Lung microvascular endothelial cell (primary cell): ENCODE measurements around the gene NEFH. TPM values are rescaled to one million over a fixed set of nuclear protein-coding genes. Genes with fewer than 3 reads are reported as not detected.
A peak's percentile ranks its signal among the peaks of the same experiment; 100 is the strongest.

Experiments used
- DNase-seq, 2 donors: peaks; one replicate each; pipeline versions ENCODE4 v3.0.0 to v3.0.0-alpha.2; 2010; ENCODE audit warnings: low read depth in 2 of 2
- total RNA-seq: library from RNA; depleted of rRNA; stranded (reverse); fragments of >200 nt; gene quantifications from 2 replicates; pipeline ENCODE4 v1.2.1, GENCODE V29; 2014

NEFH gene
- total RNA-seq, 1 donor from 2014 or later: not detected

GRCh38 chr22:29491012-29491411 is 11.0 kb downstream of the NEFH start:
- DNase-seq: no peak

DNA sequence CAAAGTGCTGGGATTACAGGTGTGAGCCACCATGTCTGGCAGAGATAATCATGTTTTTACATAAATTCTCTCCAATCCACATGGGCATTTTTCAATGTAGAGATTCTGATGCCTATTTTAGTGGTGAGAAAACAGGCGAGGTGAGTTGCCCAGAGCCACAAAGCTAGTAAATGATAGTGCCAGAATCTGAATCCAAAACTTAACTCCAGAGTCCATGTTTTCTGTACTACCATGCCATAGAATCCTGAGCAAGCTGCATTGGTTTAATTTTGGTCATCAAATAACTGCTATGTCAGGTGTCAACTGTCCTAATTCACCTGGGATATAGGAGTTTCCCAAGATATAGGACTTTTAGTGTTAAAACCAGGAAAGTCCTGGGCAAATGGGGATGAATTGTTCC is 13.6 kb downstream of the NEFH start:
- DNase-seq: no peak

DNA sequence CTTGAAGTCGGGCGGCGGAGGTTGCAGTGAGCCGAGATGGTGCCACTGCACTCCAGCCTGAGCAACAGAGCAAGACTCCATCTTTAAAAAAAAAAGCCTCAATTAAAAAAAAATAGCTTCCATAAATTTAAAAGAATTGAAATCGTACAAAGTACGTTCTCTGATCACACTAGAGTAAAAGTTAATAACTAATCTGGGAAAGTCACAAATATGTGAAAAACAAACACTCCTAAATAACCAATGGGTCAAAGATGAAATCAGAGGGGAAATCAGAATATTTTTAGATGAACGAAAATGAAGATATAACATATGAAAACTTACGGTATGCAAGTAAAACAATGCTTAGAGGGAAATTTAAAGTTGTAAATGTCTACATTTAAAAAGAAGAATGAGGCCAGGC is 19.8 kb downstream of the NEFH start:
- DNase-seq: no peak

DNA sequence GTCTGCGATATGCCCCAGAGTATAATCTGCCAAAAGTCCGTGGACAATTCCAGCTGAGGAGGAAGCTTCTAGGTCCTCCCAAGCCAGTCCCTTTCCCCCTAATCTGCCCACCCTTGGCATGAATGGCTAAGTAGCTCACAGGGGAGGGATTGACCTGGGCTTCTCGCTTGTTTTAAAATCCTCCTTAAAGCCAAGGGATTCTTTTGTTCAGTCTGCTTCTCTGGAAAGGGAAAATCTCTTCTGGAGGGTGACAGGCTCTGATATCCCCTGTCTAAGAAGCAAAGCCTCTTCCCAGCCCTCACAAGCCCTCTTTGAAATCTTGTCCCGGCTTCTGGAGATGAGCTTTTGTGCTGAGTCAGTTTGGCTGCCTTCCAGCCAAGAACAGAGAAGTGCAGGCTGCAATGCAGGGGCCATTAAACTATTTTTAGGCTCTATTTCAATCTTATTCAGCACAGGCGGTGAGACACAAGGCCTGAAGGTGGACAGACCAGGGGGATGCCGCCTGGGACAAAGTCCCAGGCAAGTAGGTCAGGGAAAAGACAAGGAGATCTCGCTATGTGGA is 23.9 kb downstream of the NEFH start:
- peak in 1 of 2 donors; percentile 39 for DNase-seq

GRCh38 chr22:29509298-29509697 is 29.3 kb downstream of the NEFH start:
- DNase-seq: no peak

GRCh38 chr22:29509815-29510214 is 29.8 kb downstream of the NEFH start:
- no peak for DNase-seq

DNA sequence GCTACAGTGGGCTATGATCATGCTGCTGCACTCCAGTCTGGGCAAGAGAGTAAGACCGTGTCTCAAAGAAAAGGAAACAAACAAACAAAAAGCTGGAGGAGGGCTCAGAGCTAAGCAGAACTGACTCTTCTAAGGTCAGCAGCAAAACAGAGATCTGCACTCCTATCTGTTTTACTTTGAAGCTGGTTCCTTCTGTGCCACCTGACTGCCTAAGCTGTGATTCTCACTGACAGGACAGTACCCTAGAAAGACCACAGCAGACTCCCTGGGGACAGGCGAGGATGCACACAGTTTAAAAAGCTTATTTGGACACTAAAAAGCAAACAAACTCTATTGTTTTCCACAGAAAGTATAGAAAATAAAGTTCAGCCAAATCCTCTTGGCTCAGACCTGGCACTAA is 30.5 kb downstream of the NEFH start:
- no peak for DNase-seq

- no peak for DNase-seq
These were observed 31.3 kb downstream of the NEFH start for GRCh38 chr22:29511126-29511862.

DNA sequence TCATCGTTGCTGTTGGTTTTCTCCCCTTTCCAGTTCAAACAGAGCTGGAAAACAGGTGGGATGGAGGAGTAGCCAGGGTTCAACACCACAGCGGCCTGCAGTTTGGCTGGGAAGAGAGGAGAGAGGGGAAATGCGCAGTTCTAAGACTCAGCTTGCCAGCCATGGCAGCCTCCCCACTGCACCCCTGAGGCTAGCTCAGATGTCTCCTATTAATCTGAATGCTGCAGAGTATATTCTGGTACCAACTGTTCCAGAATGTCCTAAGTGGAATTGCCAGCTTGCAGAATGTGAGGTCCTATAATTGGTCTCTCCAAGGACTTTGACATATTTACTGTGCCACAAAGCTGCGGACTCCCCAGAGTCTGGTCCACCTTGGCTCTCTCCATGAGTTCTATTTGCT is 32.0 kb downstream of the NEFH start:
- DNase-seq: no peak

DNA sequence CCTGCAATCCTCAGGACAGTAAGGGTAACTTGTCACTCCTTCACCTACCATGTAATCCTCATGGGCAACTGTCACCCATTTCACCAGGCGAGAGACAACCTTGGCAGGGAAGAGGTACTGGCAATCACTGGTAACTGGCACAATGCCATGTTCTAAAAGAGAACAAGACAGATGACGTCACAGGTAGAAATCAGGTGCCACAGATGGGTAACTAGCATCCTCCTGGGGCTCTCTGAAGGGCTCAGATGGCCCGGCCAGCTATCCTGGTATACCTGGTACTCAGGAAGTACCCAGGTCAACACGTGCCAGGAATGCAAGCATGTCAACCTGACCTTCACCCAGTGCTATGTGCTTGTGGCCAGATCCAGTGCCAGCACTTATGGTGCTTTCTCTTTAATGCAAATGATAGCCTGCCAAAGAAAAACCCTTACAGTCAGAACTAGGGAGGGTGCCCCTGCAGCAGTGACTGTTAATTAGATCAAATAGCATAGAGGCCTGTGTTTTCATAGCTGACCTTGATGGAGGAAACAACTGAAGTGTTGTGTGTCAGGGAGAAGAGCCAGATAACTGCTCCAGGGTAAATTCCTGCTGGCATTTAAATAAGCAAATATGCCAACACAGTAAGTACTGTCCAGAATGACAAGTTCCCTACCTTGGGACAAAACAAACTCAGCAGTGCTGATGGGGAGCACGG is 37.3 kb downstream of the NEFH start:
- no peak for DNase-seq

GRCh38 chr22:29518427-29518826 is 38.4 kb downstream of the NEFH start:
- no peak for DNase-seq

GRCh38 chr22:29519996-29520395 is 40.0 kb downstream of the NEFH start:
- DNase-seq: no peak

- peak; percentile 52 to 93 for DNase-seq
These were observed 40.8 kb downstream of the NEFH start for GRCh38 chr22:29520851-29521250.

- DNase-seq: no peak
These were observed 41.5 kb downstream of the NEFH start for GRCh38 chr22:29521526-29521925.

GRCh38 chr22:29523761-29524160 is 43.7 kb downstream of the NEFH start:
- DNase-seq: no peak

DNA sequence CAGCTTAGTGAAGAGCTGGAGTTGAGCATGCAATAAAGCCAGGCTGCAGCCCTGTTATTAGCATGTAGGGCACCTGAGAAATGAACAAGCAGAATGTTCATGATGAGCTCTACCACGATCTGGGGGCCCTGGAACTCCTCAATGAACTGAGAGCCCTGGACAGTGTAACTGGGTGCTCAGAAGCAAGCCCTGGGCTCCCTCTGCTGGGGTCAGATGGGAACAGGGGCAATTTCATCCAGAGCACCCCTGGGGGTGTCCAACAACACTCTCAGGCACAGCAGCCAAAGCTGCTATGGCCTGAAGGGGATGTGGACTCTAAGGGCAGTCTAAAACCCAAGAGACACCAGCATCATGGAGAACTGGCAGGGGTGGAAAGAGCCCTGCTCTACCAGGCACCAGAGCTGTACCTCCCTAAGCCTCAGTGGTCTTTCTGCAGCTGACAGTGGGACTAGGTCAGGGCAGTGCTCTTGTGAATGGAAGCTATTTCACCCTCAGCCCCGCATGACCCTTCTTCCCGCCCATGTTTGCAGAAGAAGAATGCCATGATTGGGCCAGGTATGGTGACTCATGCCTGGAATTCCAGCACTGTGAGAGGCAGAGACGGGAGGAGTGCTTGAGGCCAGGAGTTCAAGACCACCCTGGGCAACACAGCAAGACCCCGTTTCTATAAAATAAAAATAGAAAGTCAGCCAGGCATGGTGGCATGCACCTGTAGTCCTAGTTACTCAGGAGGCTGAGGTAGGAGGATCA is 44.6 kb downstream of the NEFH start:
- DNase-seq: peak; percentile 44 to 46

DNA sequence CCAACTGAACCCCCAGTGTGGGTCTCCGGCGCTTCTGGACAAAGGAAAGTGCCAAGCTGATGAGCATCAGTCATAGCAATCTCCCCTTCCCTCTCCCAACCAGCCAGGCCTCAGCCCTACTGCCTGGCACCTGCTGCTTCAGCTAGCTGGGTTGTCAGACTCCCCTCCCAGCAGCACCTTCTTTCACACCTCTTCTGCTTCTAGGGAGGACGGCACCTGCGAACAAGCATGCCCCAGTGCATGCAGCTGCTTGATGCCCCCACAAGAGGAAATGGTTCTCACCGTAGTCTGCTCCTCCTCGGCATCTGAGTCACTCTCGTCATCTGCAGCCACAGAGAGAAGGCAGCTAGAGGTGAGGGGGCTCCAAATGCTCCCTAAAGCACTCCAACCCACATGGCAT is 48.1 kb downstream of the NEFH start:
- DNase-seq: peak in 1 of 2 donors; percentile 5

DNA sequence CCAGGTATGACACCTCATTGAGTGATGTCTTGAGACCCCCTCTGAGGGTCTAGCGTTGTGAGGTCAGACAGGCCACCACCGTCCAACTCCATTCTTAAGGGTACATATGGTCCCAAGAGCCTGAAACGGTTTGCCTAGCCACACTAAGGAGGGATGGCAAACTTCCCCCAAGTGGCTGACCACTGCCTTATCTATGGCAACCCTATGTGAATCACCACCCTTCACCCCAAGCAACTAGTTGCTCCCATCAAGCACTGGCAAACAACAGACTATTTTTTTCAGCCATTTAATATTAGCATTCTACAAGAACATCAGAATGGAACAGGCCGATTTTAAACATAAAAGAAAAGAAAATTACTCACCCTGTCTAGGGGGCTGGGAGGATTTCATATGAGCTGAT is 50.7 kb downstream of the NEFH start:
- DNase-seq: no peak

DNA sequence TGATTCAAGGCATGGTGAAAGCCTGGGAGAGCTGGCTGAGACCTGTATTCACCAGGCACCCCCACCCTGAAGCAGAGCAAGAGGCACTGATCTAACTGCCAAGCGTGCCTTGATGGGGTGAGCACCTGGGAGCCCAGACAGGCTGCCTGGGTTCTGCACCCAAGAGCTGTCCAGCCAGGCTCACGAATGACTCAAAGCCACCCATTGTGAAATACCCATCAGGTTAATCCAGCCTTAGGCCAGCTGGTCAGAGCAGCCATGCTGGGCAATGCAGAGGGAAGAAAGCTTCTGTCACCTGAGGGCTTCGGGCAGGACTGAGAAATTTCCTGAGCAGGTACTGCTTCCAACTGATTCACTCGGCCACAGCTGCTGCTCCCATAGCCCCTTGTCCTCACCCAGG is 51.4 kb downstream of the NEFH start:
- no peak for DNase-seq

DNA sequence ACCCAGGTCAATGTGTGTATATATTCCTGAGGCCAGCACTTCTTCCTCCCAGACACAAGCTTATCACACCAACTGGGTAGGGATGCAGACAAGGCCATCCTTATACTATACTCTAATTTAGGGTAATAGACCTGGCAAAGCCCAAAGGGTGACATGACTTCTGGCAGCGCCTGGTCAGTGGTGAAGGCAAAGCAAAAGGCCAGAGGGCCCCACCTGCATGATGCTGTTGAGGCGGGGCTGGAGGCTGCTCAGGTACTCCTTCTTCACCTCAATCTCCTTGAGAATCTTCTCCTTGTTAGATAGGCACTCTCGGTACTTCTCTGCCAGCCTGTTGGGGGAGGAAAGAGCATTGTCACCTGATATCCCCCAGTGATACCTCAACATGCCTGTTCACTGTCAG is 56.4 kb downstream of the NEFH start:
- no peak for DNase-seq

DNA sequence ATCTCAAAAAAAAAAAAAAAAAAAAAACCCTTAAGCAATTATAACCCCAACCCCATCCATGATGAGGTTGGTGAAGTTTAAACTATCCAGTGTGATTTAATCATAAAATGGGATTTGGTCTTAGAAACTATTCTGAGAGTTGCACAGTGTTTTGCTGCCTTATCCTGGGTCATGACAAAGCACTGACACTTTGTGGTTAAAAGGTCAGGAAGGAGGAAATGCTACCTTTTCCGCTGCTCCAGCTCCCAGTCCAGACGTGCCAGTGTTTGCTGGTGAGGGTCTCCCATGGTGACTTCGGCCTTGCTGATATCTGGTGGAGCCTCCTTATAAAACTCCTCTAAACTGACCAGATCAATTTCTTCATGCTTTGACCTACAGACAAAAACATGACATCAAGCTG is 59.1 kb downstream of the NEFH start:
- peak; percentile 40 to 69 for DNase-seq
